Activated CD8-positive, alpha-beta memory T cell treated with anti-CD3 and anti-CD28 coated beads, Interleukin-2, amount 50 U/mL, for 24 hours (primary cell): ENCODE measurements around the gene FAM83C.

Experiments
- DNase-seq: peaks from one replicate; pipeline ENCODE4 v3.0.0-alpha.2; 2020; ENCODE audit errors: extremely low read depth

FAM83C gene

DNA sequence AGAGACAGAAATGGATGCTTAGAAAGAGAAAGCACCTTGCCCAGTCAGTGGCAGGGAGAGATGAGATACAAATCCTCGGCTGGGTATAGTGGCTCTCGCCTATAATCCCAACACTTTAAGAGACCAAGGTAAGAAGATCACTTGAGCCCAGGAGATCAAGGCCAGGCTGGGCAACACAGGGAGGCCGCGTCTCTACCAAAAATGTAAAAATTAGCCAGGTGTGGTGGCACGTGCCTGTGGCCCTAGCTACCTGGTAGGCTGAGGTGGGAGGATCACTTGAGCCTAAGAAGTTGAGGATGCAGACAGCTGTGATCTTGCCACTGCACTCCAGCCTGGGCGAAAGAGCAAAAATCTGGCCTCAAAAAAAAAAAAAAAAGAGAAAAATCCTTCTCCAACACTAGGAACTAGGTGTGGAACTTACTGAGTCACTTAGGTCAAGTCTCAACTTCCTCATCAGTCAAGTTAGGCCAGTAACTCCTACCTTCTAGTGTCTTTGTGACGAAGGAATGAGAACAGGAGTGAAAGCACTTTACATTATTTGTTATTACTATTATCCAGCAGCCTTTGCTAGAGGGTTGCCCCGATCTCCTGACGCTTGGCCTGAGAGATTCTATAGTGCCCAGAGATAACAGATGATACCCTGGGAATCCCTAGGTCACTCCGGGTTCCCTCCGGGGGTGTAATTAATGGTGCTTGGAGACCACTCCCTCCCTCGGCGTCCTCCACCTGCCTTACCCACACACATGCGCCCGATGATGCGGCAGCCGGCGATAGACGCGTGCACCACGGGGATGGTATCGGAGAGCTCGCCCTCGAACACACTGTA lies 8.6 kb downstream of the FAM83C start:
- DNase-seq: no peak

DNA sequence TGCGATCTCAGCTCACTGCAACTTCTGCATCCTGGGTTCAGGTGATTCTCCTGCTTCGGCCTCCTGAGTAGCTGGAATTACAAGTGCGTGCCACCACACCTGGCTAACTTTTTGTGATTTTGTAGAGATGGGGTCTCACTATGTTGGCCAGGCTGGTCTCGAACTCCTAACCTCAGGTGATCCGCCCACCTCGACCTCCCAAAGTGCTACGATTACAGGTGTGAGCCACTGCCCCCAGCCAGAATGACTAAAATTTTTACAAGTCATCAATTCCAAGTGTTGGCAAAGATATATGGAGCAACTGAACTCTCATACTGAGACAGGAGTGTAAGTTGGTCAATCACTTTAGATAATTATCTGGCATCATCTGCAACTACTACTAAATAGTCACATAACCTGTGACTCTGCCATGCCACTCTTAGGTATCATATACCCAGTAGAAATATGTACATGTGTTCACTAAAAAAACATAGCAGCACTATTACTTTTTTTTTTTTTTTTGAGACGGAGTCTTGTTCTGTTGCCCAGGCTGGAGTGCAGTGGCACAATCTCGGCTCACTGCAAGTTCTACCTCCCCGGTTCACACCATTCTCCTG lies 10.6 kb downstream of the FAM83C start:
- DNase-seq: no peak

DNA sequence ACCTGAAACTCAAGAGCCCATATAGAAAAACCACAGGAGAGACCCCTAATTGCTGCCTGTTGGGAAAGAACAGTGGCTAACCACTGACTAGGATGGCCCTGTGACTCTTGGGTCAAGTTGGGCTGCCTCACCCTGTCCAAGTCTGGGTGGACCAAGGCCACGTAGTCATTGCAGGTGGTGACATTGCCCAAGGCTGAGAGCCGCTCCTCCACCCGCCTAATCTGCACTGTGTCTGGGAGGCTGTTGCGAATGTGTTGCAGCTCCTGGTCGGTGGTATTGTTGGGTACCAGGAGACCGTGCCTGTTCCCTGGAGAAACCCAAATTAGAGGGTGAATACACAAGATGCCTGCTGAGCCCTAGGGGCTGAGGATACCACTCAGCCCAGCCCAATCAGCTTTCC lies 11.7 kb downstream of the FAM83C start:
- no peak for DNase-seq

DNA sequence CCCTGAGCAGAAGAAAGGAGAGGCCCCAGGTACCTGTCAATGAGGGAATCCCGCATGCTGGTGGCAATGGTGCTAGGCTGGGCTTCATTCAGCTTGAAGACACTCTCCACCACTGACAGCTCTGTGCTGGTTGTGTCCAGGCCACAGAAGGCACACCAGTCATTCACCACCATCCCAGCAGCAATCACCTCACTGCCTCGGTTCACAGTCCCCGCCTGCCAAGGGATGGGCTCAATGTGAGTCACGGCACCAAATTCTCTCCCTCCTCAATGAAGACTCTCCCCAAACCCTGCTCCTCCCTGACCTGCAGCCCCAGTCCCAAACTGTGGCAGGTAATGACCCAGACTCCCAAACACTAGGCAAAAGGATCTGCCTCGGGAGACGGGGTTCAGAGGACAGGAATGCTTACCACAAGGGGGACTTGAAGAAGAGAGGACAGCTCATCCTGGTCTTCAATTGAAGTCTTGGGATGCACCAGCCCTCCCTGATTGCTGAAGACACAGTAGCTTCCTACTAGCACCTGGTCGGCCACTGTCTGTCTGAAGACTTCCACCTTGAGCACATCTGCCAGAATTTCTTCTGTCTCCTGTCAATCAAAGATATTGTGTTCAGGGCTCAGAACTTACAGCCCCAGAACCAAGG lies 12.6 kb downstream of the FAM83C start:
- DNase-seq: no peak

DNA sequence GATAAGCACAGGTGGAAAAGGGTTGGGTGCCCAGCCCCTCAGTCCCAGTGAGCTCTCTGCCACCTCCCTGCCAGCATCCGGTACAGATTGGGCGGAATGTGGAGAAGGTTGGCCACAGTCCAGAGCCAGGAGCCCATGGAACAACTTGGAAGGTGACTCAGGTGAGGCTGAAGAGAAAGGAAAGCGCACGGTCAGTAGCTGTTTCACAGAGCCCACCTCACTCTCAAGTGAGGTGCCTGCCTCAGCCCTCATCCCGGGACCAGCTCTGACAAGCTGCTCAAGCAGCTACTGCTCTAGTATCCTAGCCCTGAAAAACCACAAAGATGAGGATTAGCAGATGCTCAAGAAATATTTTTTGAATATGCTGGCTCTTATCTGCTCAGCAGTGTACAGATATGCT lies 13.2 kb downstream of the FAM83C start:
- DNase-seq: no peak

DNA sequence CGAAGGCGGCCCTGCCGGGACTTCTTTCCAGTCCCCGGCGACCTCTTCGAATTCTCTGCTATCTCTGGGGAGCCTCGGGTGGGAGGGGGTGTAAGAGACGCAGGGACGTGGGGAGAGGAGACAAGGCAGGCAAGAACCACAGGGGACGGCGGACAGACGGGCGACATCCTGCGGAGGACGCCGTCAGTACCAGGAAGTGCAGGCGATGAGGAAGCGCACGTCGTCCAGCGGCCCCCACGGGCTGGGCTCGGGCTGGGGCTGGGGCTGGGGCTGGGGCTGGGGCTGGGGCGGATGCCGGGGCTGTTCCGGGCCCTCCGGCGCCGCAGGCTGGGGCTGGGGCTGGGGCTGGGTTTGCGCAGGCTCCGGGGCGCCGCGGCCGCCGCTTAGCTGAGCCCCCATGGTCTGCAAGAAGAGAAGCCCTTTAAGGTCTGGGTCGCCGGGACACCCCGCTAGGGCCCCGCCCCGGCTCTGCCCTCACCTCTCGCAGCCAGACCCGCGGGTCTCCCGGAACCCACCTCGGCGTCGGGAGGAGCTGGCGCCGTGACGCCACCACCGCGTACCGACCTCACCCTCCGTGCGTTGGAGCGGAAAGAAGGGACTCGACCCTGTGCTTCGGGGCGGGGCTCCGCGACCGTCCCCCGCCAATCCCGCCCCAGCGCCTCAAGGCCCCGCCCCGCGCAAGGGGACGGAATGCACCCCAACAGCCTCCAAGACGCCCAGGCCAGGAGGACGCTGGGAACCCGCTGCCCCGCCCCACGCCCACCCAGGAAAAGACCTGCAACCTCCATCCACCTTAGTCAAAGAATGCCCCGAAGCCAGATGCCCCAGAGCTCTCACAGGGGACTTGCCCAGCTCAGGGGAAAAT lies 14.5 kb downstream of the FAM83C start, which contains the start of gene MMP24OS:
Gene MMP24OS (minus strand): TSS at position 592 of the 865 bp plus-strand sequence. CDS start 193 bp downstream, at position 399.
- DNase-seq: peak; percentile 70

DNA sequence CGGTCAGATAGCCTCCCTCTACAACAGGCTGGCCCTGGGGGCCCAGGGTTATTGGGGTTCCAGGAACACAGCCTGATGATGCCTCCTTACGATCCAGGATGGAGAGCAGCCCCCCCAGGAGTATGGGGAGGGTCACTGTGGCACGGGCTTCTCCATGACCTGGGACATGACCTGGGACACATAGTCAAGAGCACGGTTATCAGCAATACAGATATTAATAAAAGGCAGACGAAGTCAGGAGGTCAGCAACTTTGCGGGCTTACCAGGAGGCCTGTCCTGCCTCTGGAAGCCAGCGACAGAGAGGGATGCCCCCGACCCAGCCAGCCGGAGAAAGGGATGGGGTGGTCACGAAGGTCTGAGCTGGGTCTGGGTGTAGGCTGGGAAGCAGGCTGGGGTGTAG lies 15.1 kb downstream of the FAM83C start:
- no peak for DNase-seq

DNA sequence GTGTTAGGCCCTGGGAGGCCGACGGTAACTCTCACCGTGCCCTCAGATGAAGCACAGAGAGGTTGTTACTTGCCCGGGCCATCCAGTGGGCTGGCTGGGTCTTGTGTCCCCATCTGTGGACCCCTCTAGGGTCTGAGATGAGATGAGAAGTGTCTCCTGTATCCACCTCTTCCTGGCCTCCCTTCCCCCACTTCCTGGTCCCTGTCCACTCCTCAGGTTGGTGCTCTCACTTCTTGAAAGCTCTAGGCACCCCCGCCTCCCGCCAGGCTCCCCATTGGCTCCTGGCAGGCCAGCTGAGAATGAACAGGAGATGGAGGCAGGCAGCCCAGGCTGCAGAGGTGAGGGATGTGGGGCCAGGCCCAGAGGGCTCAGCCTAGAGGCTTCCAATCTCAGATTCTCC lies 15.8 kb downstream of the FAM83C start:
- DNase-seq: no peak

DNA sequence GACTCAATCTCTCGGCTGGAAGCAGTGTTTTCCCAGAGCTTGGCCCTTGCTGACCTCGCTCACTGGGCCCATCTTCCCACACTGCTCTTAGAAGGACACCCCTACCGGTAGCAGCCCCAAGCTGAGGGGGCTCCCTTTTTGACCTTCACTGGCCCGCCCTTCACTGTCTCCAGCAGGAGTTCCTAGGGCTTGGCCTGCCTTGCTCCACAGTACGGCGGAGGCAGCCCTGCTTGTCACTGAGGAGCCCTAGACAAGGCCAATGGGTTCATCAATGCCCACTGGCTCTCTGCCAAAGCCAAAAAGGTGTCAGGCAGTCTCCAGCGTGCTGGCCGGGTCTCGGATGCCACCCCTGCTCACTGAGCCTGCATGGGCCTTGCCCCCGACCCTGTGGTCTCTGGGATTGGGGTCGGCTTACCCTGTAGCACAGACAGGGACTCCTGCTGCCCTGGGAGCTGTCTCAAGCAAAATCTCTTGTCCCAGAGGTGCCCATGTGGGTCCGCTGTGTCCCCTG lies 16.4 kb downstream of the FAM83C start:
- no peak for DNase-seq

DNA sequence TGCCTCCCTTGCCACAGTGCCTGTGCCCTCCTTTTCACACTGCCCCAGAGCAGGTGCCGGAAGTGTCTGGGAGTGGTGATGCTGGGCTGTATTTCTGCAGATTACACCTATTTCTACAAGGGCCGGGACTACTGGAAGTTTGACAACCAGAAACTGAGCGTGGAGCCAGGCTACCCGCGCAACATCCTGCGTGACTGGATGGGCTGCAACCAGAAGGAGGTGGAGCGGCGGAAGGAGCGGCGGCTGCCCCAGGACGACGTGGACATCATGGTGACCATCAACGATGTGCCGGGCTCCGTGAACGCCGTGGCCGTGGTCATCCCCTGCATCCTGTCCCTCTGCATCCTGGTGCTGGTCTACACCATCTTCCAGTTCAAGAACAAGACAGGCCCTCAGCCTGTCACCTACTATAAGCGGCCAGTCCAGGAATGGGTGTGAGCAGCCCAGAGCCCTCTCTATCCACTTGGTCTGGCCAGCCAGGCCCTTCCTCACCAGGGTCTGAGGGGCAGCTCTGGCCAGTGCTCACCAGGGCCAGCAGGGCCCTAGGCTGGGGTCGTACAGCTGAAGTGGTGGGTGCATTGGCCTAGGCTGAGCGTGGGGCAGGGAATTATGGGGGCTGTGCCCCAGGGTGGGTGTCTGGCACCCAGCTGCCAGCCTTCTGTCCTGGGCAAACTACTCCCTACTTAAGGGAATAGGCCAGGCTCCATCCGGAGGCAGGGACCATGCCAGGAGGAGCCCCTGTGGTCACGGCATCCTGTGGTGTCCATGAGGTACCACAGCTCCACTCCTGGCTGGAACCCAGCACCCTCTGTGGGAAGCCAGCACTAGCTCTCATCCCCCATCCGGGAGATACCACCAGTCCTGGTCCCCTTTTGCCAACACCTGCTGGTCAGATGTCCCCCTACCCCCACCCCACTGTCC lies 17.8 kb downstream of the FAM83C start:
- no peak for DNase-seq

DNA sequence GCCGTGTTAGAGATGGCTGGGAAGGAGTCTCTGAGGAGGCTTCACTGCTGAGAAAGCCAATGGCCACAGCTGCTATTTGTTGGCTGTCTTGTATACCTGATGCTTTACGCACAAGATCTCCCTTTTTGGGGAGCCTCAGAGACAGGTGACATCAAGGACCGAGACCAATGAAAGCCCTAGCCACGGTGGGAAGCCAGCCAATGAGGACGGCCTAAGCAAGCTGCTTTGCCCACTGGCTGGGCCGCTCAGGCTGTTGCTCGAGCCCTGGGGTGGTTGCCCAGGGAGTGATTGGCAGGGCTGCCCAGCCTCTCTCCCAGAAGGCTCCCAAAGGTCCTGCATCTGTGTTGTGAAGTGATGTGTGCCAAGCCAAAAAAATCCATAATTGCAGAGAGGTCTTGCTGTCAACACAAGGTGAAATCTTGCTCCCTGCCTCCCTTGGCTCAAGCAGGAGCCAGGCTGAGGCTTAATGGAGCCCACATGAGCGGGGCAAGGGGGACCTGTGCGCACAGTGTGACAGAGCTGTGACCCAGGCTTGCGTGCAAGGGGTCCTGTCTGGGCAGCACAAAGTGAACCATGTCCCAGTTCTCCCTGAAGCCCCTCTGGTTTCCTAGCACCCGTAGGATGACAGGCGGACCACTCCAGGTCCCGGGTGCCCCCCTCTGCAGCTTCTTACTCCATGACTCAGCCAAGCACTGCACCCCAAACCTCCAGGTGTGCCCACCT lies 18.6 kb downstream of the FAM83C start:
- DNase-seq: no peak

DNA sequence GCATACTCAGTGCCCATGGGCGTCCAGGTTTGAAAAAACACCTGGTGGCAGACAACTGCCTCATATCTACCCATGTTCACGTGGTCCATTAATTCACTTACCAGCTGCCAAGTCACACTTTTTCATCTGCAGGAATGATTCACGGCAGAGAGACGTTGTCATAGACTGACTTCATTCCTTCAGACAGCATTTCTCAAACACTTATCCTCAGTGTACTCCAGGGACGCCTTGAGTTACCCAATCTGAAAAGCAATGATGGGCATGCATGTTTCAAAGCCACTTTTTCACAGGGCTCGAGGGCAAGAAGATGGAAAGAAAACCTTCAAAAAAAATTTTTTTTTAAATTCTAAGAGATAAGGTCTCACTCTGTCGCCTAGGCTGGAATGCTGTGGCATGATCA lies 20.3 kb downstream of the FAM83C start:
- DNase-seq: no peak

DNA sequence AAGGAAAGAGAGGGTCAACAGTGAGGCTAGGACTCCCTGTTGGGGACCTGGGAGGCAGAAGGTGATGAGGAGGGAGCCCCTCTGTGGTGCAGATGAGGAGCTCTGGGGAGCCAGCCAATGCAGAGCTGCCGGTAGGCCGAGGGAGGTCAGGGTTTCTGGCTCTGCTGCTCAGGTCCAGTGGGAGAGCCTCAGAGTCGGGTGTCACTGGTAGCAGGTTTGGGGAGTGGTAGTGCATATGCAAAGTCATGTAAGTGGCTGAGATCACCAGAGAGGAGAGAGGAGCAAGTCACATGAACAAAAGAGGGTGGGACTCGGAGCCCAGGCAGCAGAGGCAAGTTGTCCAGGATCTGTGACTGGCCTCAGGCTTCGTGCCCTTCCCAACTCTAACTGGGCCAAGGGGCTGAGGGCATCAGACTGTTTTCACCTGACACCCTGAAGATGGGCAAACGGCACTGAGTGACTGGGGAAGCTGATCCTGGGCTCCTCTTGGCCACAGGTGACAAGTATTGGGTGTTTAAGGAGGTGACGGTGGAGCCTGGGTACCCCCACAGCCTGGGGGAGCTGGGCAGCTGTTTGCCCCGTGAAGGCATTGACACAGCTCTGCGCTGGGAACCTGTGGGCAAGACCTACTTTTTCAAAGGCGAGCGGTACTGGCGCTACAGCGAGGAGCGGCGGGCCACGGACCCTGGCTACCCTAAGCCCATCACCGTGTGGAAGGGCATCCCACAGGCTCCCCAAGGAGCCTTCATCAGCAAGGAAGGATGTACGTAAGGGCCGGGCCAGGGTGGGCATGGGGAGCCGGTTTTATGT lies 20.9 kb downstream of the FAM83C start:
- no peak for DNase-seq

DNA sequence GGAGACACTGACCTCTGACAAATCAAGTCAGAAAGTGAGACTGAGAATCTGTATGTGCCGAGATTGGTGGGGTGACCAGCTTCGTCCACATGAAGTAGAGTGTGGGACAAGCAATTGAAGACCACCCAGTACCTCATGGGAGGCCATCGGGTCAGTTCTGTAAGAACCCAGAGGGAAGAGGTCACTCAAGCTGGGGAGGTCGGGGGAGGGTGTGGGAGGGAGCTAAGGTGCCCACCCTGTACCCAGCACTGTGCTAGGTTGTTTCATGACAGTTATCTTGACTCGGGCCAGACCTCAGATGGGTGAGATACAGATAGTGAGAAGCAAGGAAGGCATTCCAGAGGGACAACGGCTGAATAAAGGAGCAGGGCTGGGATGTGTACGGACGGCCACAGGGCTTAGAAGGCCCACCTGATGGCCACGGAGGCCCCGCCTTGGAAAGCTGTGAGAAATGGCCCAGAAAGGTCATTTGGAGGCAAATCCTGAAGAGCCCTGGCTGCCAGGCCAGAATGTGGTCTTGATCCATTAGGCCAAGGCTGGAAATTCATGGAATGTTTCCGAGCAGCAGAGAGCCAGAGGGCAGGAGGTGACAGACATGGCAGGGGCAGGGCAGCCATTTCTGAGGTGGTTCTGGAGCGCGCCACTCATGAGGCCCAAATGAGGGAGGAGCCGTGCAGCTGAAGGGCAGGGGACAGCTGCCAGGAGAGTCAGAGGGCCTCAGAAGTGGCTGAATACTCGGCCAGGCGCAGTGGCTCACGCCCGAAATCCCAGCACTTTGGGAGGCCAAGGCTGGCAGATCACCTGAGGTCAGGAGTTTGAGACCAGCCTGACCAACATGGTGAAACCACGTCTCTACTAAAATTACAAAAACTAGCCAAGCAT lies 22.0 kb downstream of the FAM83C start:
- DNase-seq: no peak

DNA sequence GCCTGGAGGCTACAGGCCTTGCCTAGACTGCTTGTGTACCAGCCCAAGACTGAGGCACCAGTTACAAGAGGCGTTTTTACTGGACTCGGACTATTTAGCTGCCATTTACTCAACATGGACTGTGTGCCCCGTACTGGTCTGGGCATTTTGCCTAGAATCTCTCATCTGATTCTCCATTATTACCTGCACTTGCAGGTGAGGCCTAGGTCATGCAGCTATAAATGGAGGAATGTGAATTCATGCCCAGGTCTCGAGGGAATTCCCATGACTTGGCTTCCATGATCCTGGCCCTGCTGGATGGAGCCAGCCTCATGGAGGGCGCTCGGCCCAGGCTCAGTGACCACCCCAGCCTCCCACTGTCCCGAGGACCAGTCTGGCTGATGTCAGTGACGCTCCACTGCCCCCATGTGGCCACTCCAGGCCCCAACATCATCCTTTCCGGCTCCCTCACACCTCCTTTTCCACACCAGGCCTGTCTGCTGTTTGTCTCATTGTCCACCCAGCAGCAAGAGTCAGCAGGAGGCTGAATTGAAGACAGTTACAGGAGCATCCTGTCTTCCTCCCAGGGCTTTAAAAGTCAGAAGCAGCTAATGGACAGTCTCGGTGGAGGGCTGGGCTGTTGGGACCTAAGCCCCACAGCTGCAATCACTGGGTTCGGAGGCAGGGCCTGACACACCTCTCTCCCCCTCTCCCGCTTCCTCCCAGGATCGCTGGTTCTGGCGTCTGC lies 23.0 kb downstream of the FAM83C start:
- no peak for DNase-seq

DNA sequence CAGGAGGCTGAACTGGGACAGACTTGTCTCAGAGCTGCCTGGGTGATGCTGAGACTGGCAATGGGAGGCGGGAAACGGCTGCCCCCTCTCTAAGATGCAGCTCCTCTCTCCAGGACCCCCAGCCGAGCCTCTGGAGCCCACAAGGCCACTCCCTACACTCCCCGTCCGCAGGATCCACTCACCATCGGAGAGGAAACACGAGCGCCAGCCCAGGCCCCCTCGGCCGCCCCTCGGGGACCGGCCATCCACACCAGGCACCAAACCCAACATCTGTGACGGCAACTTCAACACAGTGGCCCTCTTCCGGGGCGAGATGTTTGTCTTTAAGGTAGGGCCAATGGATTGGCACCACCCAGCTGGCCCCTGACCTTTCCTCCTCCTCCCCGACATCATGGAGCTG lies 25.1 kb downstream of the FAM83C start:
- DNase-seq: no peak

DNA sequence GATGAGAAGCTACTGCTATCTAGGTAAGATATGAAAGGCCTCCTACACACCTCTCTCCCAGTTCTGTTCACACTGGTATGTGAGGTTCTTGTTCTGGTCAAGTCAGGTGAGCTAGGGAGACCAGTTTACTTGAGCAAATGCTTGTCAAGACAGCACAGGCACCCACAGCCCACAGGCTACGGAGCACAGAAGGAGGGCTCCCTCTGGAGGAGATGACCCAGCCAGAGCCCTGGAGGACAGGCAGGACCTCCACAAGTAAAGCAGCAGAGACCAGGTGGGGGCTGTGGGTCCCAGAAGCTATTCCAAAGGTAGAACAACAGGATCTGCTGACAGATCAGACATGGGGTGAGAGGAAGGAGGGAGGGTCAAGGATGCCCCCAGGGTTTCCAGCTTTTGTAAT lies 27.5 kb downstream of the FAM83C start:
- DNase-seq: no peak
